Sciatic nerve (tissue), 2 donors: ENCODE data around the gene HYDIN. TPM values are rescaled to one million over a fixed set of nuclear protein-coding genes. Genes with fewer than 3 reads are reported as not detected.
A peak's percentile ranks its signal among the peaks of the same experiment; 100 is the strongest.

Source experiments
- ATAC-seq: fragments of 200-7000 bp; cut with Tn5 transposase; one replicate; pipeline ENCODE4 v1.9.1; 2020; ENCODE audit warnings: mild to moderate bottlenecking, moderate library complexity
- DNase-seq: peaks from one replicate; pipeline ENCODE4 v3.0.0-alpha.2; 2020; ENCODE audit warnings: low spot score
- intact Hi-C: fragments of 100-400 bp; cut with DNase I; formaldehyde crosslinking; loops from one replicate; pipeline ENCODE4 v1.14.2; 2022
- total RNA-seq: library from RNA; stranded (reverse); fragmentation: NEBNext Ultra II Directional; extraction: Animal tissue kit (Norgen Biotek cat#: 25700); gene quantifications from one replicate; pipeline ENCODE4 v1.2.1, GENCODE V29; 2021
- donor health status: DM: no; HTN: no; CAD: no.
- donor health status: DM: no; HTN: no; CAD: no.

HYDIN gene
- total RNA-seq, 1 donor from 2014 or later, result 3.4 TPM

DNA sequence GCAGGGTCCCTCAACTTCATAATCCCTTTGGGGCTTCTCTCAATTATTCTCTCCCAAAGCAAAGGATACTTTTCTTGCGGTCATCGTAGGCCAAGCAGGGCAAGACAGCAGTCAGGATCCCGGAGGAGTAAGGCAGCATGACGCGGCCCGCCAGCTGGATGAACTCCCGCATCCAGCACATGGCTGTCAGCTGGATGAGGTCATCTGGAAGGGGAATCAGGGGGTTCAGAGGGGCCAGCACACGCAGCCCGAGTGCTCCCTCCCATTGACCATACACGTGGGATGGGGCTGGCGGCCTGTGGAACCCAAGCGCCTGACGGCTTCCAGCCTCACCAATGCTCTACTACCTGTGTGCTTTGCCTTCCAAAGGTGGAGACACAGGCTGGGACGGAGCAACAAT lies 448.7 kb downstream of the HYDIN start:
- intact Hi-C loops, result no loop called here
- DNase-seq, result no peak
- no peak for ATAC-seq

DNA sequence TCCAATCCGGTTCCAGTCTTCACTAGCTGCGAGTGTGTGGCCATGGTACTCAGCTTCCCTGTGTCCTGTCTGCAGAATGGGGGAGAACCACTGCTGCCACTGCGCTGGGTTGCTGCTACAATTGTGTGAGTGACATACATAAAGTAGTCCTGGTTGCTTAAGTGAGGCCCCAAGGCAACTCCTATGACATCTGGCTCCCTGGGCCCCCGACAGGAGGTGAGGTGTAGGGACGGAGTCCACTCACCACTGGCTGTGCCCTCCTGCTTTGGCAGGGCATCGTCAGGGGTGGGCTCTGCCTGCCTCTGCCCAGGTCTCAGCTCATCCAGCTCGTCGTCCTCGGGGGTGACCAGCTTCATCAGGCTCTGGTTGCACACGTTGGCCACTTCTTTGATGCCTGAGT lies 450.0 kb downstream of the HYDIN start:
- no peak for DNase-seq
- intact Hi-C loops, result no loop called here
- no peak for ATAC-seq

DNA sequence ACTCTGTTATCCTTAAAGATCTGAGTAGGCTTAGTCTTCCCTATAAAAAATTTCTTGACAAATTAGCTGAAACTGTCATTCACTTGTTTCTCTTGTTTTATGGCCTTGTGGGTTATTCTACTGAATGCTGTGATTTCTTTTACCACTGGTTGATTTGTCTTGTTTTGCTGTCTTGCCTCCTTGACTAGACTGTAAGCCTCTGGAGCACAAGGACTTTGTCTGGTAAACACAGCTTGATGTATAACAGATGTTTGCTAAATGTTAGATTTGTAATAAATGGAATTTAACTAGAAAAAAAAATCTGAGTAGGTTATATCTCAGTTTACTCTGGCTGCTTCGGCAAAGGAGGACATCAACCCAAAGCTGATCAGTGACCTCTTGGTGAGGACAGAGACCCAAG lies 451.2 kb downstream of the HYDIN start:
- peak; percentile 36 for ATAC-seq
- intact Hi-C loops, result no loop called here
- no peak for DNase-seq

DNA sequence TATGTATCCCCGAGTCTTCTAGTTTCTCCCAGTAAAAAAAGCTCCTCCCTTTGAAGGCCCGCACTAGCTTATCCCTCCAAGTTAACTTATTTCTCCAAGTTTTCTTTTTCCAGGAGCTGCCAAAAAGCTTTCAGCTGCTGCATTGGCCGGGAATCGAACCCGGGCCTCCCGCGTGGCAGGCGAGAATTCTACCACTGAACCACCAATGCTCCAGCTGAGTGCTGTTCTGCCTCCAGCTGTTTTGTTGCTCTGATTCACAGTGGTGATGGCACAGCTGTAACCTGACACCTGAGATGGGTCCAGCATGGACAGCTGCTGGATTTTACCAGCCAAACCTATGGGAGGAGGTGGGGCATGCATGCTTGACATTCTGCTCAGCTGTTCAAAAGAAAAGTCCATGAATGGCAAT lies 451.6 kb downstream of the HYDIN start:
- intact Hi-C loops, result no loop called here
- ATAC-seq (peak; percentile 94), DNase-seq (peak; percentile 90)

DNA sequence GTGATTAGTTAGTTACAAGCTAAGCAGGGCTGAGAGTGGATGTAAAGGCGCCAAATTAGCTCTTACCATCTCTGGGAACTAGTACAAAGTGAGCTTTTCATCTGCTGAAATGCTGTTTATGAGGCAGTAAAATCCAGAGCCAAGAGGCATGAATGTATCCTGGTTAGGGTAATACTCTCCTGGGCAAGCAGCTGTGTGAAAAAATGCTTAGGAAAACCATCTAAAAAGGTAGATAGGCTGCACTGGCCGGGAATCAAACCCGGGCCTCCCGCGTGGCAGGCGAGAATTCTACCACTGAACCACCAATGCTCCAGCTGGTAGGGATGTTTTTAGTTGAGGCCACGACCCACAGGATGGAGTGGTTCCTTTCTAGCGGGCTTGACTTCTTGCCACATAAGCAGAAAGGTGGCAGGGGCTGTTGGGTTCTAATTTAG lies 452.5 kb downstream of the HYDIN start:
- DNase-seq, result no peak
- ATAC-seq, result peak; percentile 23
- intact Hi-C loops, result no loop called here

DNA sequence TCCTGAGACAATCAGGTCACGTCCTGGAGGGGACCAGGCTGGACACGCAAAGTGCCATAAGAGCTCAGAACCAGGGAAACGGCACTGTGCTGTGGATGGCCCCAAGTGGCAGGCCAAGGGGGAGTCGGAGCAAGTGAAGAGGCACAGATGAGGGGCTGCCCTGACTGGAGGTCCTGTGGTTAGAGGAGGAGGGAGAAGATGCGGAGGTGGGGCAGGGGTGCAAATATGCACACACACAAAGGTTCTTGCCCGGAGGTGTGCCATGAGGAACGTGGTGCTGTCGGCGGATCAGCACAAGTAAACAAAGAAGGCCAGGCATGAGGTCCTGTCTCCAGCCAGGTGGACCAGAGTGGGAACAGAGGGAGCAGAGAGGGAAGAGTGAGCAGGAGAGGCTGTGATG lies 453.0 kb downstream of the HYDIN start:
- DNase-seq, result no peak
- ATAC-seq, result no peak
- intact Hi-C loops, result no loop called here

DNA sequence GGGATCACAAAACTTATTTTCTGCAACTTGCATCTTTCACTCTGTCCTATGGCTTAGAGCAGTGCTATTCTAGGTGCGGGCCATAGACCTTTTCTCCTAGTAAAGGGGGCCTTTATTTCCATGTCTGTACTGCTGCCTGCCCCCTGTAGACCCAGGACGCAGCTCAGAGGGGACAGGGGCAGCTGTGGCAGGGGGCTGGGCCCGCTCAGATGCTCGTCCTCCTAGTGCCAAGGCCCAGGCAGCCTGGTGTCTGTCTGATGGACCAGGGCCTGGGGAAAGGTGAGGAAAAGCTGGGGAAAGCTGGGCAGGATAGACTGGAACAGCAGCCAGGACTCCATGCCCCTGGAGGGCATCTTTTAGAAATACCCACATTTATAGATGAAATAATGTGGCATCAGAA lies 455.1 kb downstream of the HYDIN start:
- ATAC-seq (no peak), DNase-seq (no peak)
- intact Hi-C loops, result no loop called here

DNA sequence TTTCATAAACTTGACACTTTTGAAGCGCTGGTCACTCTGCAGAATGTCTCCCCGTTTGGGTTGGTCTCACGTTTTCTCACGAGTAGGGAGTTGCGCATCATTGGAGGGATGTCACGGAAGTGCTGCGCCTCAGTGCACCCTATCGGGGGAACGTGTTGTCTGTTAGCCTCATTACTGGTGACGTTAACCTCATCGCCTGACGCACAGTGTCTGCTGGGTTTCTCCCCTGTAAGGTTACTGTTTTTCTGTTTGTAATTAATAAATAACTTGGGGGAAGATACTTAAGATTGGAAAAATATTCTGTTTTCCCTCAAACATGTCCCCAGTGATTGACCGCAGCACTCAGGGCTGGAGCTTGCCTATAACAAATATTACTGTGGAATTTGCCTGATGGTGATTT lies 456.3 kb downstream of the HYDIN start:
- intact Hi-C loops, result no loop called here
- ATAC-seq (no peak), DNase-seq (no peak)

DNA sequence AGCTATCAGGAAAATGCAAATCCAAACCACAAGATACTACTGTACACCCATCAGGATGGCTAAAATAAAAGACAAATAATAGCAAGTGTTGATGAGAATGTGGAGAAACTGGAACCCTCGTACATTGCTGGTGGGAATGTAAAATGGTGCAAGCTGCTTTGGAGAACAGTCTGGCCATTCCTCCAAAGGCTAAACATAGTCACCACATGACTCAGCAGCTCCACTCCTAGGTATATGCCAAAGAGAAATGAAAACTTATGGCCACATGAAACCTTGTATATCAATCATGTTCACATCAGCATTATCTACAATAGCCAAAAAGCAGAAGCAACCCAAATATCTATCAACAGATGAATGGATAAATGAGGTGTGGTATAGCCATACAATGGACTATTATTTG lies 458.0 kb downstream of the HYDIN start:
- no peak for DNase-seq
- no peak for ATAC-seq
- intact Hi-C loops, result no loop called here

DNA sequence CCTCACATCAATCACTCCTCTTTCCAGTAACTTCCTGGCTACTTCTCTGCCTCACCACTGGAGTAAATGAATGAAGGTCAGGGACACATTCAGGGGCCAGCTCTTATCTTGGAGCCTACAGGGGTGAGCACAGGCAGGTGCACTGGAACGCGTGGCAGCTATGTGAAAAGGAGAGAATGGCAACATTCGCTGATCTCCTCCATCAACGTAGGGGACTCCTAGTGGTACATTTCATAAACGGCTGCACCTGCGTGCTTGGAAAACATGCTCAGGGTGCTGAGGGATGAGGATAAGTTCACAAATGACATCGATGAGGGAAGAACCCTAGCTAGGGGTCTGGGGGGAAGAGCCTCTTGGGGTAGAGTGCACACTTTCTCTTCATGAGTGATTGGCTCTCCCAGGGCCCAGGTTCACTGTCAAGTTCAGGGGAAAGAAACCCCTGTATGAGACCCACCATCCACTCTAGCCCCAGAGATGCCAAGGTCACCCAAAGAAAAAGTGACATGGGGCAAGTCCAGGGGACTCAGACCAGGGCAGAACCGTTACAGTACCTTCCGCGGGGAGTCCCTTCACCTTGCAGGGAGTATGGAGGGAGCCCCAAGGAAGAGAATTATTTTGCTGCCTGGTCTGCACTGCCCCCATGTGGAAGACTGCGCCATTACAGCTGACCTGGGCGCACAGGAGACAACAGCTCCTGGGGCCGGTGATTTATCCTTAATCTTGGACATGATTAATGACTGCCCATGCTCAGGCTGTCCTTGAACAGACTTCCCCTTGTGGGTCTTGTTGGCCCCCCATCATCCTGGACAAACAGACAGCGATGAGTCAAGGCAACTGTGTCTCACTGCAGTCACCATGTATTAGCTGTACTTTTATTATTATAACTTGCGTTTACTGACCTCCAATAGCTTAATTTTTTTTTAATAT lies 459.6 kb downstream of the HYDIN start:
- ATAC-seq, result peak; percentile 79
- intact Hi-C loops, result no loop called here

DNA sequence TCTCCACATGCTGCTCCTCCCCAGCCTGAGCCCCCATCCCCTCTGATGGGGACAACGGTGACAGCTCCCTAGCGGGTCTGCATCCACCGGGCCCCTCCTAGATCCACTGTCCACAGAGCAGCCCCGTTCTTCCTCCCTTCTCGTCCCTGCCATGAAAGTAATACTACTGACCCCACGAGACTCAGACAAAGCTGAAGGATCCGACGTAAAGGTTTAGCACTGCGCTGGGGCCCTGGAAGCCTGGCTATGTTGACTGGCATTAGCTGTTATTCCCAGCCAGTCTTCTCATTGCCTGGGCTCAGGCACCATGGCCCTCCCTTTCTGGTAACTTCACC lies 460.3 kb downstream of the HYDIN start:
- intact Hi-C loops, result no loop called here
- DNase-seq (no peak), ATAC-seq (no peak)

More for the DNA sequence above, 459.6 kb downstream of the HYDIN start:
- peak; percentile 79 for DNase-seq

DNA sequence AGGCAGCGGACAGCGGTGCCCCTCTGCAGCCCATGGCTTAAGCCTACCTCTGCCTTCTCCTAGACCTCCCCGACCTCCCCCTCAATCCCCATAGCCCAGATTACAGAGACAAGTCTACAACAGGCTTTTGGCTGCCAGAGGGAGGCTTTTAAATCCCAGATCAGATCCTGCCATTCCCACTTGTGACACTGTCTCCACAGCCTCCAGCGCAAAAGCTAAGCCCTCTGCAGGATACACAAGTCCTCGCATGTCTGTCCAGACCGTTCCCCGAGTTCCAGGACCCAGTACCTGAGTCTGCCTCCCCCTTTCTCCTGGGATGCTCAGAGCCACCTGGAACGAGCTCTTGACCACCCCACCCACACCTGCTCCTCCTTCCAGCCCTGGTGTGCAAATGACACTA lies 460.8 kb downstream of the HYDIN start:
- ATAC-seq, result no peak
- no peak for DNase-seq
- intact Hi-C loops, result loop anchor here (10.0 kb wide), 1 partner anchor 245 kb away; the partner anchor contains the start of genes COG4 and SF3B3

DNA sequence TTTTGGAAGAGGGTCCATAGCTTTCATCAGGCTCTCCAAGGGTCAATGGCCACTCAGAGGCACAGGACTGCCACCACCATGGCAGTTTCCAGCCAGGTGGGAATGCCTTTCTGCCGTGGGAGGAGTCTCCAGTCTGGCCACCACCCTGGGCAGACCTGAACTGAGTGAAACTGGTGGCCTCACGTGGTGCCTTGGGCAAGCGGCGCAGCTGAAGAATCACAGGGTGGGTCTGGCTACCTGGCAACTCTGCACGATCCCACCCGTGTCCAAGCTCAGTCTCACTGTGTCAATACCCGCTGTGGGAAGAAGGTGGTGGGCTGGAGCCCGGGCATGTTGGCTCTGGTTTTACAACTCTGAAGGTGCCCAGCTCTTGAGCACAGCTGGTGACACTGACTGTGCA lies 461.4 kb downstream of the HYDIN start:
- ATAC-seq, result no peak
- intact Hi-C loops, result loop anchor here (10.0 kb wide), 1 partner anchor 244 kb away; the partner anchor contains the start of genes COG4 and SF3B3
- DNase-seq, result no peak

DNA sequence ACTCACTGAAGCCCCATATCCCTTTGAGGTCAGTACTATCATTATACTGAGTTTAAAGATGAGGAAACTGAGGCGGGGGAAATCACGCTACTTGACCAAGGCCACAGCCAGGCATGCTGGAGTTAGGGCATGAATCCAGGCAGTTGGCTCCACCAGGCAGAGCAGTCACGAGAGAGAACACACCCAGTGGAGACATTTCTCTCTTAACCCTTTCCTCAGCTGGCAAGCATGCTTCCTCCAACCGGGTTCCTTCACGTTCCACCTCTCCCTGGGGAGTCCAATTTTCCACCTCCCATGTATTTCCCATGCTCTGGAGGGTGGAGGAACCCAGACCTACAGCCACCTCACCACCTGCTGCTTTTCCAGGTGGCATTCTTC lies 462.3 kb downstream of the HYDIN start:
- ATAC-seq (no peak), DNase-seq (no peak)
- intact Hi-C loops, result loop anchor here (10.0 kb wide), 1 partner anchor 243 kb away; the partner anchor contains the start of genes COG4 and SF3B3

DNA sequence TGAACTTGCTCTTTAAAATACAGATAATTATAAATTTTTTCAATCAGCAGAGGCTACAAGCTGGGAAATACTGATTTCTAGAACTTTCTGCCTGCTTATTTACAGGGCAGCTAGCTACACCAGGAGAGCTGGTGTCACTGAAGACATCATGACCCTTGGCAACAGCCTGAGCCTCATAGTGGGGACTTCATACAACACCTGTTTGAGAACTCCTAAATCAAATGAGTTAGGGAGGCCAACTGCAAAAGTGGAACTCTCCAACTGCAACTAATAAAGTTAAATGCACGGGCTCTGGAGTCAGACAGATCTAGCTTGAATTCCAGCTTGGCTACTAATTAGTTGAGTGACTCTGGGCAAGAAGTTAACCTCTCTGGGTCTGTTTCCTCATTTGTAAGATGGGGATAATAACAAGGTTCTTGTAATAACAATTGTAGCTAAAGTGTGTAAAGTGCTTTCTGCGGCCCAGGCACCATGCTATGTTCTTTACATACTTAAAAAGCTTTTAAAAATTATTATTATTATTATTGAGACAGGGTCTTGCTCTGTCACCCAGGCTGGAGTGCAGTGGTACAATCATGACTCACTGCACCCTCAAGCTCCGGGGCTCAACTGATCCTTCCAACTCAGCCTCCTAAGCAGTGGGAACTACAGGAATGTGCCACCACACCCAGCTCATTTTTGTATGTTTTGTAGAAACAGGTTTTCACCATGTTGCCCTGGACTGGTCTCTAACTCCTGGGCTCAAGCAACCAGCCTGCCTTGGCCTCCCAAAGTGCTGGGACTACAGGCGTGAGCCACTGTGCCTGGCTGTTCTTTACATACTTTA lies 462.9 kb downstream of the HYDIN start:
- intact Hi-C loops, result loop anchor here (10.0 kb wide), 1 partner anchor 243 kb away; the partner anchor contains the start of genes COG4 and SF3B3
- DNase-seq (no peak), ATAC-seq (no peak)

DNA sequence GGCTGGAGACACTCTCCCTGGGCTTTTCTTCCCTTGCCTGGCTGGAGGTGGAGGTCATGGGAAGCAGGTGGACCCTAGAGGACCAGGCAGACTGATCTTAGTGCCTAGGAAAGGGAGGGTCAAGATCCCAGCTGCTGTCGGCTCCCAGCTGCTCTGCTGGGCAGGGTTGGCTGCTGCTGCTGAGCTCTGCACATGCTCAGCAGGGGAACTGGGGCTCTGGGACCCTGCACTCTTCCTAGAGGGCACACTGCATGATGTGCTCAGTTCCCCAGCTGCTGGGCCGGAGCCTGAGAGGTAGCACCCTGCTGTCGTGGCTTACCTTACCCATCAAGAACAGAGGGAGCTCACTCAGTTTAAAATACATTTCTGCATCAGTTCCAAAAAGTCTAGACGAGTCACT lies 463.9 kb downstream of the HYDIN start:
- intact Hi-C loops, result loop anchor here (10.0 kb wide), 1 partner anchor 242 kb away; the partner anchor contains the start of genes COG4 and SF3B3
- ATAC-seq, result no peak
- no peak for DNase-seq

DNA sequence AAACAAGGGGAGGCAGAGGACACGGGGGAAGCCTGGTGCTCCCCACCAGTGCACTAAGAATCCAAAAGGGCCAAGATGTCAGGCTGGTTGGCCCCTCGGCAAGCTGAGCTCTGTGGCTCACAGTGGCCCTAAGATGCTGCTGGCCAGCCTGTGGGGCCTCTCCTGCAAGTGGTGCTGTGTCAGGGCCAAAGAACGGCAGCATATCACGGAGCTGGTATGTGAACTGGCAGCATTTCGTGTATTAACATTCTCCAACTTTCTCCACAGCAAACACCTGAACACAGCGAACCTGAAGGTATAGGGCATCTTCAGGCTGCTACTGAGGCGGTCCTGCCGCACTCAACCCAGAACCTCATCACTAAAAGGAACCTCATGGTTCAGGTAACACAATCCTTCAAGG lies 464.3 kb downstream of the HYDIN start:
- DNase-seq, result no peak
- ATAC-seq, result no peak
- intact Hi-C loops, result loop anchor here (10.0 kb wide), 1 partner anchor 241 kb away; the partner anchor contains the start of genes COG4 and SF3B3

DNA sequence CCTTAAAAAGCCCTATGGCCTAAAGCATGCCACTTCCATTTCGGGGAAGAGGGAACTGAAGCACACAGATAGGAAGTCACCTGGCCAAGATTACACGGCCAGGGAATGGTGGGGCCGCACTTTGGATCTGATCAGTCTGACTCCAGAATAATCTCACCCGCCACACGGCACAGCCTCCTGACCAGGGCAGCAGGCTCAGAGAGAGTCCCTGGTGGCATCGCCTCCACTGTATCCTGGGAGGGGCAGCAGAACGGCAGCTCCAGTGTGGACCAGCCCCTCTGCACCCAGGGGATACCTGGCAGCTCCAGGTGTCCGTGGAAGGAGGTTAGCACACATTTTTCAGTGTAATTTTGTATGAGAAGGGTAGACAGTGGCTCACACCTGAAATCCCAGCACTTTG lies 465.0 kb downstream of the HYDIN start:
- intact Hi-C loops, result loop anchor here (10.0 kb wide), 1 partner anchor 241 kb away; the partner anchor contains the start of genes COG4 and SF3B3

DNA sequence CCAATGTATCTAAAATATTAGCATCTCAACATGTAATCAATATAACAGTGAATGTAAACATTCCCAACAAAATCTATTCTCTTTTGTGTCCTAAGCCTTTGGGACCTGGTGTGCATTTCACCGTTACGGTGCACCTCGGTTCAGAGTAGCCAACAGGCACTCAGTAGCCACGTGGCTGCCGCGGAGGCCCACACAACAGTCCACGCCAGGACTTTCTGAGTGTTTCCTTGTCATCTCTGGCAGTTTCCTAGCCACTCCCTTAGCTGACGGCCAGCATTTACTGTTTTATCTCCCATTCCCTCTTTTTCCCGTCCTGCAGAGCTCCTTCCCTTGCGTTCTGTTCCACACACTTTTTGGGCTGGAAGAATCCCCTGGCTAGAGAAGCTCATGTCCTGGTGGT lies 465.9 kb downstream of the HYDIN start:
- no peak for DNase-seq
- ATAC-seq, result no peak
- intact Hi-C loops, result loop anchor here (10.0 kb wide), 1 partner anchor 240 kb away; the partner anchor contains the start of genes COG4 and SF3B3

More for the DNA sequence above, 465.0 kb downstream of the HYDIN start:
- DNase-seq, result no peak
- no peak for ATAC-seq
